Tibial nerve (tissue), 3 donors: ENCODE data around the gene MICB.

Experiments used
- POLR2A ChIP-seq, 2 donors: fragments of 450-650 bp; IDR thresholded peaks; one replicate each; pipeline ENCODE4 v1.6.1; 2017; ENCODE audit warnings: antibody characterized with exemption in 2 of 2, mild to moderate bottlenecking in 2 of 2, moderate library complexity in 2 of 2
- TF ChIP-seq, protein P1 (sequence below), 5 experiments: fragments of 200-600 bp in 3 of 5; fragments of 450-650 bp in 2 of 5; sonication (generic) in 3 of 5; IDR thresholded peaks; one replicate each; pipeline ENCODE4 v1.5.1; 2016 to 2019; ENCODE audit warnings: antibody characterized with exemption in 5 of 5, mild to moderate bottlenecking in 3 of 5, moderate library complexity in 2 of 5

DNA sequence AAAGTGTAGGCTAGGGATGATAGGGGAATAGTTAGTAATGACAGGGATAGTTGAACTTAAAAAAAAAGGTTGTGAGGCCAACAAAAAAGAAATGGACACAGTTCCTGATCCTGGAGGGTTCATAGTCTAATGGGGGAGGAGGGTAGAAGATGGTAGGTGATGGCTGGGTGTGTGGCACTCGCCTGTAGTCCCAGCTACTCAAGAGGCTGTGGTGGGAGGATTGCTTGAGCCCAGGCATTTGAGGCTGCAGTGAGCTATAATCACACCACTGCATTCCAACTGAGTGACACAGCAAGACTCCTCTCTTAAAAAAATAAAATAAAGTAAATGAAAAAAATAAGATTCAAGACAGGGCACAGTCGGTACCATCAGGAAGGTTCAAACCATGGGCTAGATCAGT lies 2.4 kb upstream of the MICB start:
- TF ChIP-seq, protein P1, sequence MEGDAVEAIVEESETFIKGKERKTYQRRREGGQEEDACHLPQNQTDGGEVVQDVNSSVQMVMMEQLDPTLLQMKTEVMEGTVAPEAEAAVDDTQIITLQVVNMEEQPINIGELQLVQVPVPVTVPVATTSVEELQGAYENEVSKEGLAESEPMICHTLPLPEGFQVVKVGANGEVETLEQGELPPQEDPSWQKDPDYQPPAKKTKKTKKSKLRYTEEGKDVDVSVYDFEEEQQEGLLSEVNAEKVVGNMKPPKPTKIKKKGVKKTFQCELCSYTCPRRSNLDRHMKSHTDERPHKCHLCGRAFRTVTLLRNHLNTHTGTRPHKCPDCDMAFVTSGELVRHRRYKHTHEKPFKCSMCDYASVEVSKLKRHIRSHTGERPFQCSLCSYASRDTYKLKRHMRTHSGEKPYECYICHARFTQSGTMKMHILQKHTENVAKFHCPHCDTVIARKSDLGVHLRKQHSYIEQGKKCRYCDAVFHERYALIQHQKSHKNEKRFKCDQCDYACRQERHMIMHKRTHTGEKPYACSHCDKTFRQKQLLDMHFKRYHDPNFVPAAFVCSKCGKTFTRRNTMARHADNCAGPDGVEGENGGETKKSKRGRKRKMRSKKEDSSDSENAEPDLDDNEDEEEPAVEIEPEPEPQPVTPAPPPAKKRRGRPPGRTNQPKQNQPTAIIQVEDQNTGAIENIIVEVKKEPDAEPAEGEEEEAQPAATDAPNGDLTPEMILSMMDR (IDR thresholded peaks at IDR 0.05), result no peak
- TF ChIP-seq POLR2A (IDR thresholded peaks at IDR 0.05), result no peak
